HUES6 (cell line): ENCODE results near the gene SRC.
A peak's percentile ranks its signal among the peaks of the same experiment; 100 is the strongest.

ENCODE experiments used
- H3K27ac ChIP-seq: 2 replicates; pipeline ENCODE4 v1.7.0; 2013; ENCODE audit warnings: low read depth, mild to moderate bottlenecking, low read length, inconsistent platforms
- H3K27me3 ChIP-seq: 2 replicates; pipeline ENCODE4 v1.6.1; 2013; ENCODE audit warnings: low read length; ENCODE audit not compliant: control insufficient read depth, insufficient read depth
- H3K36me3 ChIP-seq: 2 replicates; pipeline ENCODE4 v1.6.1; 2013; ENCODE audit warnings: low read length; ENCODE audit not compliant: control insufficient read depth, insufficient read depth
- H3K4me1 ChIP-seq: 2 replicates; pipeline ENCODE4 v1.6.1; 2013; ENCODE audit warnings: low read length; ENCODE audit not compliant: control insufficient read depth, insufficient read depth
- H3K4me3 ChIP-seq: 2 replicates; pipeline ENCODE4 v1.5.1; 2013; ENCODE audit warnings: low read depth, low read length
- H3K9ac ChIP-seq: one replicate; pipeline ENCODE4 v1.6.1; 2013; ENCODE audit warnings: mild to moderate bottlenecking, low read length
- H3K9me3 ChIP-seq: 2 replicates; pipeline ENCODE4 v1.6.1; 2013; ENCODE audit warnings: low read depth, low read length; ENCODE audit not compliant: control insufficient read depth, insufficient read depth

SRC gene

GRCh38 chr20:37315452-37316110, 30.4 kb upstream of the SRC start:
- H3K9ac ChIP-seq = peak overlapping the region; percentile 81

GRCh38 chr20:37316116-37316774, 29.7 kb upstream of the SRC start:
- no peak overlapping the region for H3K4me3 ChIP-seq
- no peaks in the 10 kb centered on the region for H3K9me3 ChIP-seq
- H3K27ac ChIP-seq = peak overlapping the region; percentile 71; the same call in 1 of the 2 replicates
- H3K4me1 ChIP-seq = peaks cover 67% of the 10 kb centered on the region
- H3K27me3 ChIP-seq = no peaks in the 10 kb centered on the region
- H3K9ac ChIP-seq = peak overlapping the region; percentile 81
- H3K36me3 ChIP-seq = peaks cover 13% of the 10 kb centered on the region; the same call in 1 of the 2 replicates

More at GRCh38 chr20:37315452-37316110, 30.4 kb upstream of the SRC start:
- Histone ChIP-seq H3K4me3 (no peak overlapping the region), H3K36me3 (peaks cover 15% of the 10 kb centered on the region; the same call in 1 of the 2 replicates), H3K27me3 (no peaks in the 10 kb centered on the region), H3K9me3 (no peaks in the 10 kb centered on the region), H3K27ac (peak overlapping the region; percentile 71; the same call in 1 of the 2 replicates), H3K4me1 (peaks cover 73% of the 10 kb centered on the region)

GRCh38 chr20:37316775-37317170, 29.2 kb upstream of the SRC start:
- peaks cover 66% of the 10 kb centered on the region for H3K4me1 ChIP-seq
- H3K27ac ChIP-seq = no peak overlapping the region; the same call in 1 of the 2 replicates

GRCh38 chr20:37317316-37317715, 28.6 kb upstream of the SRC start:
- Histone ChIP-seq H3K4me1 (peaks cover 66% of the 10 kb centered on the region), H3K9ac (peak overlapping the region; percentile 81), H3K27ac (no peak overlapping the region; the same call in 1 of the 2 replicates), H3K36me3 (peaks cover 13% of the 10 kb centered on the region; the same call in 1 of the 2 replicates), H3K9me3 (peaks cover 3% of the 10 kb centered on the region; the same call in 1 of the 2 replicates), H3K27me3 (no peaks in the 10 kb centered on the region), H3K4me3 (no peak overlapping the region)

More at GRCh38 chr20:37316775-37317170, 29.2 kb upstream of the SRC start:
- H3K9me3 ChIP-seq = no peaks in the 10 kb centered on the region
- H3K9ac ChIP-seq = peak overlapping the region; percentile 81
- no peaks in the 10 kb centered on the region for H3K27me3 ChIP-seq
- peaks cover 13% of the 10 kb centered on the region; the same call in 1 of the 2 replicates for H3K36me3 ChIP-seq
- no peak overlapping the region for H3K4me3 ChIP-seq

GRCh38 chr20:37317994-37318640, 27.8 kb upstream of the SRC start:
- Histone ChIP-seq H3K4me1 (peaks cover 66% of the 10 kb centered on the region), H3K36me3 (peaks cover 13% of the 10 kb centered on the region; the same call in 1 of the 2 replicates), H3K27me3 (no peaks in the 10 kb centered on the region), H3K4me3 (no peak overlapping the region; the same call in 1 of the 2 replicates), H3K9ac (peak overlapping the region; percentile 81), H3K9me3 (peaks cover 3% of the 10 kb centered on the region; the same call in 1 of the 2 replicates), H3K27ac (peak overlapping the region; percentile 85; the same call in 1 of the 2 replicates)

- H3K27me3 ChIP-seq = no peaks in the 10 kb centered on the region
- H3K27ac ChIP-seq = peak overlapping the region; percentile 85; the same call in 1 of the 2 replicates
- peaks cover 13% of the 10 kb centered on the region; the same call in 1 of the 2 replicates for H3K36me3 ChIP-seq
- H3K4me3 ChIP-seq = no peak overlapping the region
- H3K9me3 ChIP-seq = peaks cover 3% of the 10 kb centered on the region; the same call in 1 of the 2 replicates
- peak overlapping the region; percentile 81 for H3K9ac ChIP-seq
- H3K4me1 ChIP-seq = peaks cover 58% of the 10 kb centered on the region
These were observed 26.7 kb upstream of the SRC start for GRCh38 chr20:37319151-37319671.

GRCh38 chr20:37323985-37324384, 22.0 kb upstream of the SRC start:
- Histone ChIP-seq H3K27ac (no peak overlapping the region), H3K9me3 (peaks cover 3% of the 10 kb centered on the region; the same call in 1 of the 2 replicates), H3K4me1 (peaks cover 12% of the 10 kb centered on the region), H3K4me3 (no peak overlapping the region), H3K36me3 (no peaks in the 10 kb centered on the region), H3K27me3 (no peaks in the 10 kb centered on the region), H3K9ac (no peak overlapping the region)

- H3K27ac ChIP-seq = no peak overlapping the region
- H3K4me3 ChIP-seq = no peak overlapping the region
- no peak overlapping the region for H3K9ac ChIP-seq
- H3K4me1 ChIP-seq = no peaks in the 10 kb centered on the region
- peaks cover 3% of the 10 kb centered on the region; the same call in 1 of the 2 replicates for H3K9me3 ChIP-seq
- no peaks in the 10 kb centered on the region for H3K27me3 ChIP-seq
- no peaks in the 10 kb centered on the region for H3K36me3 ChIP-seq
These were observed 20.7 kb upstream of the SRC start for GRCh38 chr20:37325206-37325605.

GRCh38 chr20:37326666-37327065, 19.3 kb upstream of the SRC start:
- Histone ChIP-seq H3K4me1 (peaks cover 1% of the 10 kb centered on the region; the same call in 1 of the 2 replicates), H3K36me3 (no peaks in the 10 kb centered on the region), H3K9me3 (peaks cover 3% of the 10 kb centered on the region; the same call in 1 of the 2 replicates), H3K4me3 (no peak overlapping the region), H3K27ac (no peak overlapping the region), H3K9ac (no peak overlapping the region), H3K27me3 (no peaks in the 10 kb centered on the region)

GRCh38 chr20:37327748-37328147, 18.2 kb upstream of the SRC start:
- Histone ChIP-seq H3K9me3 (no peaks in the 10 kb centered on the region), H3K4me3 (no peak overlapping the region), H3K4me1 (peaks cover 9% of the 10 kb centered on the region; the same call in 1 of the 2 replicates), H3K36me3 (no peaks in the 10 kb centered on the region), H3K9ac (no peak overlapping the region), H3K27ac (no peak overlapping the region), H3K27me3 (no peaks in the 10 kb centered on the region)
